ENCODE data around the gene BLMH. TPM values are rescaled to one million over a fixed set of nuclear protein-coding genes. Genes with fewer than 3 reads are reported as not detected.

The BLMH gene
- total RNA-seq, 4 donors from 2014 or later, result 13.5 to 32.1 (median 20.4) TPM

DNA sequence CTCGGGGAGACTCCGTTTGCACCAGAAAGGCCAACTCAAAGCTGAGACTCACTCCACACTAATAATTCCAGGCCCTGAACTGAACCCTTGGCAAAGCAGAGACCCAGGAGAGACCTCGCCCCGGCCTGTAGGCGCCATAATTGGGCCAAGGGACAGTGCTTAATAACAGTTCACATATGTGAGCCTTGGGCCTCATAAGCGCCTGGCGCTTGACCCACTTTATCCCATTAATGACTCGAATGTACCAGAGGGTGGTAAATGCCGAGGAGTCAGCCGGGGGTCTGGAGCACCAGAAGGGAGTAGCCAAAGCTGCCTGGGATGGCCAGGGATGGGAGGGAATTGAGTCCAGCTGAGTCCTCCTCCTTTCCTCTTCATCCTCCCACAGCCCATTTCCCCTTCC lies 80.8 kb downstream of the BLMH start:
- H3K27ac ChIP-seq, result no peak overlapping the region
- 94% methylated on average over 10 of the region's 10 CpGs; no CpG with 5 or more reads in 1 of the 2 donors for whole genome bisulfite sequencing, 2 donors (ENCODE audit: low coverage in 1 of 2)
- no peak for TF ChIP-seq EP300 (IDR thresholded peaks at IDR 0.05; ENCODE audit: low read depth)
- TF ChIP-seq POLR2A (IDR thresholded peaks at IDR 0.05), result no peak
- TF ChIP-seq POLR2AphosphoS5 (IDR thresholded peaks at IDR 0.05), result no peak
- TF ChIP-seq, protein P1, sequence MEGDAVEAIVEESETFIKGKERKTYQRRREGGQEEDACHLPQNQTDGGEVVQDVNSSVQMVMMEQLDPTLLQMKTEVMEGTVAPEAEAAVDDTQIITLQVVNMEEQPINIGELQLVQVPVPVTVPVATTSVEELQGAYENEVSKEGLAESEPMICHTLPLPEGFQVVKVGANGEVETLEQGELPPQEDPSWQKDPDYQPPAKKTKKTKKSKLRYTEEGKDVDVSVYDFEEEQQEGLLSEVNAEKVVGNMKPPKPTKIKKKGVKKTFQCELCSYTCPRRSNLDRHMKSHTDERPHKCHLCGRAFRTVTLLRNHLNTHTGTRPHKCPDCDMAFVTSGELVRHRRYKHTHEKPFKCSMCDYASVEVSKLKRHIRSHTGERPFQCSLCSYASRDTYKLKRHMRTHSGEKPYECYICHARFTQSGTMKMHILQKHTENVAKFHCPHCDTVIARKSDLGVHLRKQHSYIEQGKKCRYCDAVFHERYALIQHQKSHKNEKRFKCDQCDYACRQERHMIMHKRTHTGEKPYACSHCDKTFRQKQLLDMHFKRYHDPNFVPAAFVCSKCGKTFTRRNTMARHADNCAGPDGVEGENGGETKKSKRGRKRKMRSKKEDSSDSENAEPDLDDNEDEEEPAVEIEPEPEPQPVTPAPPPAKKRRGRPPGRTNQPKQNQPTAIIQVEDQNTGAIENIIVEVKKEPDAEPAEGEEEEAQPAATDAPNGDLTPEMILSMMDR (IDR thresholded peaks at IDR 0.05), result no peak
- no peaks in the 10 kb centered on the region for H3K4me1 ChIP-seq
- no peaks in the 10 kb centered on the region for H3K27me3 ChIP-seq
- H3K4me3 ChIP-seq, result no peak overlapping the region
- in situ Hi-C loops (cut with MboI; ENCODE audit: low pct_ligation_motif_present in 1 of 4, low pct_unique_long_range_greater_than_20kb in 1 of 4, low sequenced_read_pairs in 3 of 4) (no loop called here), intact Hi-C loops (cut with DNase I; ENCODE audit: low total_unique reads) (no loop called here)
- no peaks in the 10 kb centered on the region for H3K36me3 ChIP-seq
- DNase-seq, result no peak
- no peaks in the 10 kb centered on the region for H3K9me3 ChIP-seq

DNA sequence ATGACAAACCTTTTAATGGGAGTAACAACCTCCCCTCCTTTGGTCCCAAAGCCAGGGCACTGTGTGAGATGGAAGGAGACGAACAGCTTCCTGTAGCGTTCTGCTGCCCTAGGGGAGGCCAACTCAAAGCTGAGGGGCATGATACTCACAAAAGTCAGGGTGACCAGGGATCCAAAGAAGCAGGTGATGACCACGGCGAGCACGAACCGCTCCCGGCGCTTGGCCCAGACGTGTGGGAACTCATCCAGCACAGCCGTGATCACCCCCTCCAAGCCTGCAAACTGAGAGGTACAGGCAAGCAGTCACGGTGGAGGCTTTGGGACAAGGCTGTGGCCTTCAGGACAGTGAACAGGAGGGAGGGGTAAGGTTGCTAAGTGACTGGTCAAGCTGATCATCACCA lies 81.4 kb downstream of the BLMH start:
- H3K4me3 ChIP-seq, result no peak overlapping the region
- no peaks in the 10 kb centered on the region for H3K4me1 ChIP-seq
- in situ Hi-C loops (cut with MboI; ENCODE audit: low pct_ligation_motif_present in 1 of 4, low pct_unique_long_range_greater_than_20kb in 1 of 4, low sequenced_read_pairs in 3 of 4), result no loop called here
- DNase-seq, result no peak
- 92% methylated on average over 11 of the region's 11 CpGs; no CpG with 5 or more reads in 1 of the 2 donors for WGBS, 2 donors (ENCODE audit: low coverage in 1 of 2)
- H3K27ac ChIP-seq, result no peak overlapping the region
- intact Hi-C loops (cut with DNase I; ENCODE audit: low total_unique reads), result no loop called here
- H3K9me3 ChIP-seq, result no peaks in the 10 kb centered on the region
- no peaks in the 10 kb centered on the region for H3K27me3 ChIP-seq
- H3K36me3 ChIP-seq, result no peaks in the 10 kb centered on the region
- TF ChIP-seq, protein P1 (IDR thresholded peaks at IDR 0.05), result no peak
- TF ChIP-seq POLR2AphosphoS5 (IDR thresholded peaks at IDR 0.05) (no peak), POLR2A (IDR thresholded peaks at IDR 0.05) (no peak)

DNA sequence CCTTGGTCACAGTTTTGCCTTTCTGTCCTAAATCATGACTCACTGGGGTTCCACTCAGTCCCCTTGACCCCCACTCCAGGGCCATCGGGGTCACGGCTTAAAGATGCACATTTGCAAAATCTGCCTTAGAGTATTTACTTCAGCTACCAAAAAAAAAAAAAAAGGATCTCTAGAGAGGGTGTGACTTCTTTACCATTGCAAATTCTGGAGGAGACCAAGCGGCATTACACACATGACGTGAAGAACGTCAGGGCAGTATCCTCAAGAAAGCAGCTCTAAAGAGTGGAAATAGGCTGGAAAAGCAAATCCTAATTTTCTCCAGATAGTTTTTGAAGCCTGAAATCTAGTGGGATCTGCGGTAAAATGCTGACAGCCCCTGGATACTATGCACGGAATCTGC lies 81.8 kb downstream of the BLMH start:
- intact Hi-C loops (cut with DNase I; ENCODE audit: low total_unique reads) (no loop called here), in situ Hi-C loops (cut with MboI; ENCODE audit: low pct_ligation_motif_present in 1 of 4, low pct_unique_long_range_greater_than_20kb in 1 of 4, low sequenced_read_pairs in 3 of 4) (no loop called here)
- 90 to 95% methylated on average over 5 to 7 of the region's 7 CpGs for WGBS, 2 donors (ENCODE audit: low coverage in 1 of 2)
- no peaks in the 10 kb centered on the region for H3K27me3 ChIP-seq
- H3K36me3 ChIP-seq, result no peaks in the 10 kb centered on the region
- H3K4me3 ChIP-seq, result no peak overlapping the region
- H3K27ac ChIP-seq, result no peak overlapping the region
- H3K4me1 ChIP-seq, result no peaks in the 10 kb centered on the region
- no peaks in the 10 kb centered on the region for H3K9me3 ChIP-seq
- TF ChIP-seq, protein P1 (IDR thresholded peaks at IDR 0.05), result no peak
- TF ChIP-seq EP300 (IDR thresholded peaks at IDR 0.05; ENCODE audit: low read depth), result no peak
- no peak for TF ChIP-seq POLR2AphosphoS5 (IDR thresholded peaks at IDR 0.05)
- no peak for TF ChIP-seq POLR2A (IDR thresholded peaks at IDR 0.05)
- DNase-seq, result no peak

DNA sequence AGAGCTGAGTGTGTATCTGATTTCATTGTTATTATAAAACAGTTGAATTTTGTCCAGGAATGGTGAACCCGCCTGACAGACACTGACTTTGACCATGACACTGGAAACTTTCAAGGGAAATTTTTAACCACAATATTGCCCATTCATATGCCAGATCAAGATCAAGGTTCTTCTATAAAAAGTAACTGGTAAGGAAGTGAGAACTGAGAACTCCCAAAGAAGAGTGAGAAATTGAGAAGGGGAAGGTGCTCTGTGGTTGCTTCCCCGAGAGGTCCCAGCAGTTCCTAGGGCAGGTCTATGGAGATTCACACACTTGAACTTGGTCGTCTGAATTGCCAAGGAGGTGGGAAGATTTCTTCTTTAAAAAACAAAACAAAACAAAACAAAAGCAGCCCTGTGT lies 83.5 kb downstream of the BLMH start:
- 60% methylated on average over 3 of the region's 3 CpGs; no CpG with 5 or more reads in 1 of the 2 donors for WGBS, 2 donors (ENCODE audit: low coverage in 1 of 2)
- in situ Hi-C loops (cut with MboI; ENCODE audit: low pct_ligation_motif_present in 1 of 4, low pct_unique_long_range_greater_than_20kb in 1 of 4, low sequenced_read_pairs in 3 of 4), result no loop called here
- H3K9me3 ChIP-seq, result no peaks in the 10 kb centered on the region

More for the DNA sequence above, 83.5 kb downstream of the BLMH start:
- H3K4me3 ChIP-seq, result no peak overlapping the region
- no peaks in the 10 kb centered on the region for H3K4me1 ChIP-seq
- peaks cover 4% of the 10 kb centered on the region for H3K27me3 ChIP-seq
- TF ChIP-seq POLR2A (IDR thresholded peaks at IDR 0.05) (no peak), EP300 (IDR thresholded peaks at IDR 0.05; ENCODE audit: low read depth) (no peak), POLR2AphosphoS5 (IDR thresholded peaks at IDR 0.05) (no peak)
- TF ChIP-seq, protein P1 (IDR thresholded peaks at IDR 0.05), result no peak
- no peak overlapping the region for H3K27ac ChIP-seq
- no peak for DNase-seq
- intact Hi-C loops (cut with DNase I; ENCODE audit: low total_unique reads), result no loop called here
- H3K36me3 ChIP-seq, result no peaks in the 10 kb centered on the region

Measured in transverse colon (tissue), 4 donors.